Ovary (tissue), 3 donors: ENCODE data around the gene ARHGAP12.

ENCODE experiments used
- POLR2A ChIP-seq: fragments of 450-650 bp; IDR thresholded peaks from one replicate; pipeline ENCODE4 v1.6.1; 2017; ENCODE audit warnings: antibody characterized with exemption, mild to moderate bottlenecking, moderate library complexity
- TF ChIP-seq, protein P1 (sequence below), 3 donors: fragments of 450-650 bp in 2 of 3; fragments of 200-600 bp in 1 of 3; IDR thresholded peaks; one replicate each; pipeline versions ENCODE4 v1.5.1 to v1.8.0; 2016 to 2022; ENCODE audit warnings: antibody characterized with exemption in 3 of 3, mild to moderate bottlenecking in 1 of 3
- donor health status: DM: no; HTN: no; CAD: no.

DNA sequence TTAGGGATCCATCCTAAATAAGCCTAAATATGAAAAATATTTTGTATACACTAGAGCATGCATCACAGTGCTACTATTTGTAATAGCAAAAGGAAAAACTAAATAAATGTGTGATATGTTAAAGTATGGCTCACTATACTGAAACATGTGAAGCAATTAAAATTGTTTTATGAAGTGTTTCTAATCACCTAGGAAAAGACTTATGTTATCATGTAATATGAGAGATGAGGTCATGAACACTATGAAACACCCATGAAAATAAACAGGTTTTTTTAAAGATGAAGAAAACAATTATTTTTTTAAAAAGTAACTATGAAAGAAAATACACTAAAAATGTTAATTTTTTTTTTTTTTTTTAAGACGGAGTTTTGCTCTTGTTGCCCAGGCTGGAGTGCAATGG, 16.8 kb upstream of the ARHGAP12 start:
- TF ChIP-seq, protein P1, sequence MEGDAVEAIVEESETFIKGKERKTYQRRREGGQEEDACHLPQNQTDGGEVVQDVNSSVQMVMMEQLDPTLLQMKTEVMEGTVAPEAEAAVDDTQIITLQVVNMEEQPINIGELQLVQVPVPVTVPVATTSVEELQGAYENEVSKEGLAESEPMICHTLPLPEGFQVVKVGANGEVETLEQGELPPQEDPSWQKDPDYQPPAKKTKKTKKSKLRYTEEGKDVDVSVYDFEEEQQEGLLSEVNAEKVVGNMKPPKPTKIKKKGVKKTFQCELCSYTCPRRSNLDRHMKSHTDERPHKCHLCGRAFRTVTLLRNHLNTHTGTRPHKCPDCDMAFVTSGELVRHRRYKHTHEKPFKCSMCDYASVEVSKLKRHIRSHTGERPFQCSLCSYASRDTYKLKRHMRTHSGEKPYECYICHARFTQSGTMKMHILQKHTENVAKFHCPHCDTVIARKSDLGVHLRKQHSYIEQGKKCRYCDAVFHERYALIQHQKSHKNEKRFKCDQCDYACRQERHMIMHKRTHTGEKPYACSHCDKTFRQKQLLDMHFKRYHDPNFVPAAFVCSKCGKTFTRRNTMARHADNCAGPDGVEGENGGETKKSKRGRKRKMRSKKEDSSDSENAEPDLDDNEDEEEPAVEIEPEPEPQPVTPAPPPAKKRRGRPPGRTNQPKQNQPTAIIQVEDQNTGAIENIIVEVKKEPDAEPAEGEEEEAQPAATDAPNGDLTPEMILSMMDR (IDR thresholded peaks at IDR 0.05), result no peak
- no peak for TF ChIP-seq POLR2A
